BE2C (cell line): Measurements from ENCODE around the gene CDON.
"Not testable (repeated sequence)": the region's sequence is repeated elsewhere in the genome, so short reads cannot be mapped to it uniquely, and the experiment has no call there.

Experiments used
- DNase-seq: peaks from one replicate; pipeline ENCODE4 v3.0.0-alpha.2; 2020
- H3K27me3 ChIP-seq: fragments of 250-450 bp; sonication (Bioruptor Pico); 2 replicates; pipeline ENCODE4 v1.5.1; 2020; ENCODE audit warnings: mild to moderate bottlenecking
- H3K36me3 ChIP-seq: fragments of 250-450 bp; sonication (Bioruptor Pico); 2 replicates; pipeline ENCODE4 v1.5.1; 2020; ENCODE audit warnings: mild to moderate bottlenecking
- H3K4me1 ChIP-seq: fragments of 250-450 bp; sonication (Bioruptor Pico); 2 replicates; pipeline ENCODE4 v1.5.1; 2020
- H3K4me3 ChIP-seq: 2 replicates; pipeline ENCODE4 v1.5.1; 2011; ENCODE audit warnings: low read depth, low read length
- H3K9me3 ChIP-seq: fragments of 250-450 bp; sonication (Bioruptor Pico); 2 replicates; pipeline ENCODE4 v1.5.1; 2020
- CTCF ChIP-seq: IDR thresholded peaks from 2 replicates; pipeline ENCODE4 v1.5.1; 2012; ENCODE audit warnings: mild to moderate bottlenecking, low read depth, low read length

CDON gene

GRCh38 chr11:125990244-125990643 is 72.4 kb downstream of the CDON start:
- TF ChIP-seq CTCF: no peak
- Histone ChIP-seq H3K9me3 (no peaks in the 10 kb centered on the region), H3K4me3 (no peak overlapping the region), H3K4me1 (peaks cover 5% of the 10 kb centered on the region; the same call in 1 of the 2 replicates), H3K27me3 (no peaks in the 10 kb centered on the region), H3K36me3 (peaks cover 82% of the 10 kb centered on the region)
- no peak for DNase-seq

GRCh38 chr11:125987066-125987641 is 75.5 kb downstream of the CDON start:
- DNase-seq: no peak
- Histone ChIP-seq H3K9me3 (no peaks in the 10 kb centered on the region), H3K4me3 (no peak overlapping the region), H3K36me3 (peaks cover 79% of the 10 kb centered on the region), H3K27me3 (no peaks in the 10 kb centered on the region), H3K4me1 (peaks cover 5% of the 10 kb centered on the region; the same call in 1 of the 2 replicates)
- TF ChIP-seq CTCF: no peak

GRCh38 chr11:125985956-125986355 is 76.7 kb downstream of the CDON start:
- H3K4me1 ChIP-seq: not testable (repeated sequence)

GRCh38 chr11:125982348-125982730 is 80.3 kb downstream of the CDON start:
- Histone ChIP-seq H3K27me3 (no peaks in the 10 kb centered on the region), H3K9me3 (no peaks in the 10 kb centered on the region), H3K36me3 (peaks cover 90% of the 10 kb centered on the region), H3K4me1 (no peaks in the 10 kb centered on the region), H3K4me3 (no peak overlapping the region)
- DNase-seq: no peak
- TF ChIP-seq CTCF: no peak

More at GRCh38 chr11:125985956-125986355, 76.7 kb downstream of the CDON start:
- not testable (repeated sequence) for H3K4me3 ChIP-seq, H3K27me3 ChIP-seq, DNase-seq, H3K9me3 ChIP-seq
- peaks cover 87% of the 10 kb centered on the region for H3K36me3 ChIP-seq

- H3K36me3 ChIP-seq: peaks cover 90% of the 10 kb centered on the region
- no peaks in the 10 kb centered on the region for H3K4me1 ChIP-seq
- H3K4me3 ChIP-seq: no peak overlapping the region
These were observed 82.2 kb downstream of the CDON start for GRCh38 chr11:125980436-125980835.

GRCh38 chr11:125979511-125979910 is 83.2 kb downstream of the CDON start:
- DNase-seq: no peak
- Histone ChIP-seq H3K36me3 (peaks cover 87% of the 10 kb centered on the region), H3K27me3 (no peaks in the 10 kb centered on the region), H3K9me3 (no peaks in the 10 kb centered on the region), H3K4me3 (no peak overlapping the region), H3K4me1 (no peaks in the 10 kb centered on the region; the same call in 1 of the 2 replicates)
- TF ChIP-seq CTCF: no peak

More at GRCh38 chr11:125980436-125980835, 82.2 kb downstream of the CDON start:
- TF ChIP-seq CTCF: no peak
- H3K9me3 ChIP-seq: no peaks in the 10 kb centered on the region
- DNase-seq: no peak
- H3K27me3 ChIP-seq: no peaks in the 10 kb centered on the region
